GM21447 (cell line): ENCODE results near the gene SNN.

Experiments
- ATAC-seq: cut with Tn5 transposase; IDR thresholded peaks from one replicate; pipeline ENCODE4 v1.9.1; 2021; ENCODE audit not compliant: unreplicated experiment

SNN gene

GRCh38 chr16:11727796-11728543, 59.7 kb downstream of the SNN start:
- no peak for ATAC-seq
